Parathyroid adenoma (tissue), 2 donors: Measurements from ENCODE around the gene VARS1.

Experiments
- H2AFZ ChIP-seq: fragments of 300-600 bp; sonication (generic); one replicate; pipeline ENCODE4 v1.7.0; 2017; ENCODE audit warnings: antibody characterized with exemption, mild to moderate bottlenecking
- H3K27ac ChIP-seq: fragments of 300-600 bp; sonication (generic); one replicate; pipeline ENCODE4 v1.7.0; 2017
- H3K27me3 ChIP-seq: fragments of 300-600 bp; sonication (generic); one replicate; pipeline ENCODE4 v1.7.0; 2017; ENCODE audit warnings: low read length; ENCODE audit not compliant: control insufficient read depth, insufficient read depth
- H3K36me3 ChIP-seq: fragments of 300-600 bp; sonication (generic); one replicate; pipeline ENCODE4 v1.7.0; 2017; ENCODE audit warnings: low read length; ENCODE audit not compliant: control insufficient read depth, insufficient read depth
- H3K4me1 ChIP-seq: fragments of 300-600 bp; sonication (generic); one replicate; pipeline ENCODE4 v1.7.0; 2017; ENCODE audit warnings: control low read depth
- H3K4me2 ChIP-seq: fragments of 300-600 bp; sonication (generic); one replicate; pipeline ENCODE4 v1.7.0; 2017; ENCODE audit warnings: low read length
- H3K4me3 ChIP-seq: fragments of 300-600 bp; sonication (generic); one replicate; pipeline ENCODE4 v1.7.0; 2017; ENCODE audit warnings: low read depth, low read length
- H3K79me2 ChIP-seq: fragments of 300-600 bp; sonication (generic); one replicate; pipeline ENCODE4 v1.7.0; 2017; ENCODE audit warnings: control low read depth
- H3K9ac ChIP-seq: fragments of 300-600 bp; sonication (generic); one replicate; pipeline ENCODE4 v1.7.0; 2017; ENCODE audit warnings: mild to moderate bottlenecking
- H3K9me3 ChIP-seq: fragments of 300-600 bp; sonication (generic); one replicate; pipeline ENCODE4 v1.7.0; 2017; ENCODE audit warnings: low read length; ENCODE audit not compliant: control insufficient read depth
- CTCF ChIP-seq: fragments of 300-600 bp; sonication (generic); IDR thresholded peaks from one replicate; pipeline ENCODE4 v1.7.0; 2017; ENCODE audit warnings: antibody characterized with exemption, mild to moderate bottlenecking
- donor health status: primary hyperparathyroidism.

VARS1 gene

GRCh38 chr6:31749301-31750036 is 46.1 kb downstream of the VARS1 start:
- no peaks in the 10 kb centered on the region for H3K36me3 ChIP-seq
- no peaks in the 10 kb centered on the region for H3K79me2 ChIP-seq
- H3K9me3 ChIP-seq: no peaks in the 10 kb centered on the region
- no peaks in the 10 kb centered on the region for H3K4me1 ChIP-seq
- no peak overlapping the region for H3K4me2 ChIP-seq
- no peak overlapping the region for H3K27ac ChIP-seq
- no peak overlapping the region for H3K4me3 ChIP-seq
- TF ChIP-seq CTCF: no peak
- H2AFZ ChIP-seq: no peak overlapping the region
- no peaks in the 10 kb centered on the region for H3K27me3 ChIP-seq
- H3K9ac ChIP-seq: no peak overlapping the region
